Uterus (tissue), 4 donors: Measurements from ENCODE around the gene ZDHHC14. TPM values are rescaled to one million over a fixed set of nuclear protein-coding genes. Genes with fewer than 3 reads are reported as not detected.

Experiments
- DNase-seq, 2 donors: peaks; one replicate each; pipeline ENCODE4 v3.0.0-alpha.2; 2019 to 2020
- H3K27ac ChIP-seq, 2 donors: fragments of 200-600 bp; sonication (generic); 1 replicate in 1 of 2; 2 replicates in 1 of 2; pipeline ENCODE4 v1.5.1; 2016 to 2018
- H3K27me3 ChIP-seq, 2 donors: fragments of 200-600 bp; sonication (generic); one replicate each; pipeline ENCODE4 v1.5.1; 2018 to 2019; ENCODE audit warnings: control low read depth in 1 of 2
- H3K36me3 ChIP-seq, 2 donors: fragments of 200-600 bp; sonication (generic); one replicate each; pipeline ENCODE4 v1.5.1; 2019; ENCODE audit warnings: control low read depth in 1 of 2
- H3K4me1 ChIP-seq, 2 donors: fragments of 200-600 bp; sonication (generic); one replicate each; pipeline ENCODE4 v1.5.1; 2018 to 2019; ENCODE audit warnings: control low read depth in 1 of 2
- H3K4me3 ChIP-seq, 2 donors: fragments of 200-600 bp; sonication (generic); 1 replicate in 1 of 2; 2 replicates in 1 of 2; pipeline ENCODE4 v1.5.1; 2018 to 2019; ENCODE audit warnings: mild to moderate bottlenecking in 1 of 2
- H3K9me3 ChIP-seq, 2 donors: fragments of 200-600 bp; sonication (generic); one replicate each; pipeline ENCODE4 v1.5.1; 2019; ENCODE audit warnings: control low read depth in 1 of 2
- POLR2A ChIP-seq, 2 donors: fragments of 450-650 bp; IDR thresholded peaks; one replicate each; pipeline ENCODE4 v1.6.1; 2016; ENCODE audit warnings: antibody characterized with exemption in 2 of 2, mild to moderate bottlenecking in 1 of 2, moderate library complexity in 1 of 2
- intact Hi-C: fragments of 100-400 bp; cut with DNase I; formaldehyde crosslinking; loops from one replicate; pipeline ENCODE4 v1.15.1; 2023; ENCODE audit warnings: low total_unique reads
- total RNA-seq, 4 donors: library from RNA; depleted of rRNA in 3 of 4; stranded (reverse); fragments of >200 nt in 3 of 4; gene quantifications; one replicate each; pipeline versions ENCODE4 v1.1.0 to v1.2.4, GENCODE V29; 2014 to 2023
- TF ChIP-seq, protein P1 (sequence below), 4 experiments: fragments of 200-600 bp in 2 of 4; fragments of 450-650 bp in 2 of 4; sonication (generic) in 2 of 4; IDR thresholded peaks; one replicate each; pipeline ENCODE4 v1.5.1; 2016 to 2019; ENCODE audit warnings: antibody characterized with exemption in 4 of 4, mild to moderate bottlenecking in 2 of 4, moderate library complexity in 1 of 4
- donor health status: DM: yes; HTN: yes; CAD: no.

The ZDHHC14 gene
- total RNA-seq, 4 donors from 2014 or later: 5.6 to 28.3 (median 12.9) TPM

DNA sequence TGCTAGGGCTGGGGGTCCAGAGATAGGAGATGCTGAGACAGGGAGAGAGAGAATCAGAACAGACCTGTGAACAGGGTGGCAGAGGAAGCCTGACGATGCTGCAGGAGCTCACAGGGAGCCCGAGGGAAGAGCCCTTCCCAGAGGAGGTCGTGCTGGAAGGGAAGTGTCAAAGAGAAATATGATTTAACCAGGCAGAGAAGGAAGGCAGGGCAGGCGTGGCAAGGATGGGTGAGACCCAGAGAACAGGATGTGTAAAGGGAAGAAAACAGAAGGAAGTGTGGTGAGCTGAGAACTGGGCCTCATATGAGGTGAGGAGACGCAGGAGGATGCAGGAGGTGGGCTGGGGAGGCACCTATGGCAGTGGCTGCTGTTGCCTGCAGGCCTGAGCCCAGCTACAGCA lies 105.6 kb downstream of the ZDHHC14 start:
- intact Hi-C loops: no loop called here

DNA sequence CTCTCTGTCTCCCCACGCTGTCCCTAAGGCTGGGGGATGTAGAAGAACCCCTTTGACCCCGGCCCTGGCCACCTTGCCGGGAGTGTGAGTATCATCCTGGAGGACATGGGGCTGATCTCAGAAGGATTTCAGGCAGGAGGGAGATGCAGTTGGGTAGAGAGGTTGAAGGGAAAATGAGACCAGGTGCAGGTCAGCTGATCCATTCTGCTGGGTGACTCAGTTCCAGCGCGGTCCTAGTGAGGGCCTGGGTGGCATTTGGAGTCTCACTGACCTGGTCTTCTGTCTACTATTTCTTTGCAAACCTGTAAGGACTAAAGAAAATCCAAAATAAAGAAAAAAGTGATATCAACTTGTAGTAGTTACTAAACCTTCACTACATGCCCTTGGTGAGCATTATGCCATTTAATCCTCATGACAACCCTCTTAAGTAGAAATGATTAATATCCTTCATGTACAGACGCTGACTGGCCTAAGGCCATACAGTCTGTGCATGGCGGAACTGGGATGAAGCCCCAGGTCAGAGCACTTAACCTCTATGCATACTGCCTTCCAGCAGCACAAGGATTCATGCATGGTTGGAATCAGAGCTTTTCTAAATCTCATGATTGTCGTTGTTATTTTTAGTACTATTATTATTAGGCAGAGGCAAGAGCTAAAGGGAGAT lies 106.3 kb downstream of the ZDHHC14 start:
- no peaks in the 10 kb centered on the region for H3K9me3 ChIP-seq
- DNase-seq: no peak
- no peaks in the 10 kb centered on the region for H3K27me3 ChIP-seq
- H3K36me3 ChIP-seq: no peaks in the 10 kb centered on the region
- no peak overlapping the region for H3K27ac ChIP-seq
- intact Hi-C loops: no loop called here
- H3K4me3 ChIP-seq: no peak overlapping the region
- TF ChIP-seq, protein P1, sequence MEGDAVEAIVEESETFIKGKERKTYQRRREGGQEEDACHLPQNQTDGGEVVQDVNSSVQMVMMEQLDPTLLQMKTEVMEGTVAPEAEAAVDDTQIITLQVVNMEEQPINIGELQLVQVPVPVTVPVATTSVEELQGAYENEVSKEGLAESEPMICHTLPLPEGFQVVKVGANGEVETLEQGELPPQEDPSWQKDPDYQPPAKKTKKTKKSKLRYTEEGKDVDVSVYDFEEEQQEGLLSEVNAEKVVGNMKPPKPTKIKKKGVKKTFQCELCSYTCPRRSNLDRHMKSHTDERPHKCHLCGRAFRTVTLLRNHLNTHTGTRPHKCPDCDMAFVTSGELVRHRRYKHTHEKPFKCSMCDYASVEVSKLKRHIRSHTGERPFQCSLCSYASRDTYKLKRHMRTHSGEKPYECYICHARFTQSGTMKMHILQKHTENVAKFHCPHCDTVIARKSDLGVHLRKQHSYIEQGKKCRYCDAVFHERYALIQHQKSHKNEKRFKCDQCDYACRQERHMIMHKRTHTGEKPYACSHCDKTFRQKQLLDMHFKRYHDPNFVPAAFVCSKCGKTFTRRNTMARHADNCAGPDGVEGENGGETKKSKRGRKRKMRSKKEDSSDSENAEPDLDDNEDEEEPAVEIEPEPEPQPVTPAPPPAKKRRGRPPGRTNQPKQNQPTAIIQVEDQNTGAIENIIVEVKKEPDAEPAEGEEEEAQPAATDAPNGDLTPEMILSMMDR (IDR thresholded peaks at IDR 0.05): no peak
- no peaks in the 10 kb centered on the region for H3K4me1 ChIP-seq

More for the DNA sequence above, 105.6 kb downstream of the ZDHHC14 start:
- Histone ChIP-seq H3K9me3 (no peaks in the 10 kb centered on the region), H3K36me3 (no peaks in the 10 kb centered on the region), H3K4me1 (no peaks in the 10 kb centered on the region), H3K27ac (no peak overlapping the region), H3K4me3 (no peak overlapping the region), H3K27me3 (no peaks in the 10 kb centered on the region)
- DNase-seq: no peak
- TF ChIP-seq, protein P1 (IDR thresholded peaks at IDR 0.05): no peak
- no peak for TF ChIP-seq POLR2A (IDR thresholded peaks at IDR 0.05)

DNA sequence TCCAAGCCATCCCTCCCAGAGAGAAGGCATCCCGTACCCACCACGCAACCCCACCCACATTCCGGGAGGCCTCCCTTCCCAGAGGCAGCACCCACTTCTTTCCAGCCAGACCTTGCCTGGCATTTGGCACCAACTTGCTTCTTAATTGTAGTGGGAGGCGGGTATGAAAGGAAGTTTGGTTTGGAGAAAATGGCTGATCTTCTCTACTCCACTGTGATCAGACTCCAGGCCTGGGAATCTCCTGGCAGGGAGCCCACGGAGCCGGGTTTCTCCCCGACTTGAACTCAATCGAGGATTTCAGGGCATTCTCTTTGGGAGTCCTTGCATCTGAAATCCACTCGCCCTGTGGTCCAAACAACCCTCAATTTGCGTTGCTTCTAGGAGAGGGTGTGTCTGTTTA lies 107.1 kb downstream of the ZDHHC14 start:
- intact Hi-C loops: no loop called here
- TF ChIP-seq, protein P1 (IDR thresholded peaks at IDR 0.05): no peak
- no peak for TF ChIP-seq POLR2A (IDR thresholded peaks at IDR 0.05)
- no peak for DNase-seq
- Histone ChIP-seq H3K36me3 (no peaks in the 10 kb centered on the region), H3K9me3 (no peaks in the 10 kb centered on the region), H3K4me1 (no peaks in the 10 kb centered on the region), H3K27ac (no peak overlapping the region), H3K27me3 (no peaks in the 10 kb centered on the region), H3K4me3 (no peak overlapping the region)

DNA sequence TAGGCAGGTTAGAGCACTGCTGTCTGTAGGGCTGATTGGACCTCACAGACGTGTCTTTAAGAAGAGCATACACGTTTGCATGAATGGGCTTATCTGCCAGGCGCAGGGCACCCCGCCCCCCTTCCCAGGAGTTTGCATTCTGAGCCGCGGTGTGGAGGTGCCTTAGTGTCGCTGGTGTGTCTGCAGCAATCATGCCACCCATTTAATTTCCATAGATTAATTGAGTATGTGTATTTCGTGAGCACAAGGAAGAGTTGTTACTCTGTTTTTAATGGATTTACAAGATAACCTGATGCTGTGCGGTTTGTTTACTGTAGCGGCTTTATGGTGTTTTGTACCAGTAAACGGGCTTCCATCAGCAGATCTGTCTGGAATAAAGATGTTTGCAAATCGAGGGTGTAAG lies 107.7 kb downstream of the ZDHHC14 start:
- Histone ChIP-seq H3K27me3 (no peaks in the 10 kb centered on the region), H3K27ac (no peak overlapping the region), H3K36me3 (no peaks in the 10 kb centered on the region), H3K4me3 (no peak overlapping the region), H3K4me1 (no peaks in the 10 kb centered on the region), H3K9me3 (no peaks in the 10 kb centered on the region)
- DNase-seq: no peak
- TF ChIP-seq, protein P1 (IDR thresholded peaks at IDR 0.05): no peak
- no peak for TF ChIP-seq POLR2A (IDR thresholded peaks at IDR 0.05)
- intact Hi-C loops: no loop called here

DNA sequence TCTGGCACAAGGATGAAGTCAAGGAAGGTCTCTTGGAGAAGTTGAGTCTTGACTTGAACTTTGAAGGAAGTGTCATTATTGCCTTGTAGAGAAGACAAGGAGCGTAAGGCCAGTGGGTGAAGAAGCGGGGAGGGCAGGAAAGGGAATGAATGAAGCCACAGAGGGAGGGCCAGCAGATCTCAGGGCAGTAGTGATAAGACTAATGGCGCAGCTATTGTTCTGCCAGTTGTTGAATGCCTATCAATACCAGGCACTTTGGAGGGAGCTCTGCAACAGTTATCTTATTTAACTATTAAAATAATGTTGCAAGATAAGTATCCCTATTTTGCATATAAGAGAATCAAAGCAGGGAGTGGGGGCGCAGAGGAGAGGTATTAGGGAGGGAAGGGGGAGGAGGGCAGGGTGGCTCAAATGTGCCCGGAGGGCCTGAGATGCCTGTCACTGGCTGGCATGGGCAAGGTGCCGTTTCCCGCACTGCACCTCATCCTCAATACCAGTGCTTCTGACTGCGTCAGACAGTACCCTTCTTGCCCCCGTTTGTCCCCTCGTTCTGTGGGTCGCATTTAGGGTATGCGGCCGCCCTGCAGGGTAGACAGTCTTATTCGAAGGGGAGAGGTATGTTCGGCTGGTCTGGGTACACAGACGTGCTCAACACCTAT lies 109.8 kb downstream of the ZDHHC14 start:
- H3K27ac ChIP-seq: no peak overlapping the region
- intact Hi-C loops: no loop called here
- no peak overlapping the region for H3K4me3 ChIP-seq
- H3K36me3 ChIP-seq: no peaks in the 10 kb centered on the region
- no peaks in the 10 kb centered on the region for H3K27me3 ChIP-seq
- no peaks in the 10 kb centered on the region for H3K4me1 ChIP-seq
- no peaks in the 10 kb centered on the region for H3K9me3 ChIP-seq
- TF ChIP-seq, protein P1 (IDR thresholded peaks at IDR 0.05): no peak
- TF ChIP-seq POLR2A (IDR thresholded peaks at IDR 0.05): no peak
- DNase-seq: no peak
